Mesenchymal stem cell (in vitro differentiated cells and primary cell): ENCODE data around the gene CEACAM20.
"Not testable (repeated sequence)": the region's sequence is repeated elsewhere in the genome, so short reads cannot be mapped to it uniquely, and the experiment has no call there.

ENCODE experiments used
- DNase-seq: peaks from one replicate; pipeline ENCODE4 v3.0.0-alpha.2; 2013
- H2AFZ ChIP-seq: one replicate; pipeline ENCODE4 v1.6.1; 2013; ENCODE audit warnings: low read depth, mild to moderate bottlenecking, control low read depth, inconsistent platforms, low read length, moderate library complexity
- H2AK5ac ChIP-seq: 2 replicates; pipeline ENCODE4 v1.6.1; 2013; ENCODE audit warnings: low read length, moderate library complexity, mild to moderate bottlenecking, inconsistent platforms; ENCODE audit not compliant: severe bottlenecking
- H2BK120ac ChIP-seq: one replicate; pipeline ENCODE4 v1.6.1; 2013; ENCODE audit warnings: low read depth, mild to moderate bottlenecking, inconsistent platforms, low read length, moderate library complexity
- H2BK12ac ChIP-seq, 2 experiments: one replicate each; pipeline ENCODE4 v1.6.1; 2013; ENCODE audit warnings: inconsistent platforms in 2 of 2, low read length in 2 of 2, mild to moderate bottlenecking in 2 of 2, moderate library complexity in 2 of 2, control low read depth in 1 of 2
- H2BK15ac ChIP-seq: one replicate; pipeline ENCODE4 v1.6.1; 2013; ENCODE audit warnings: mild to moderate bottlenecking, low read depth, inconsistent platforms; ENCODE audit not compliant: poor library complexity, severe bottlenecking
- H2BK5ac ChIP-seq: 2 replicates; pipeline ENCODE4 v1.6.1; 2013; ENCODE audit warnings: low read depth, mild to moderate bottlenecking, low read length, control low read depth, inconsistent platforms; ENCODE audit not compliant: poor library complexity, severe bottlenecking
- H3K14ac ChIP-seq, 2 experiments: one replicate each; pipeline ENCODE4 v1.6.1; 2013; ENCODE audit warnings: inconsistent platforms in 2 of 2, low read length in 2 of 2, control low read depth in 1 of 2, mild to moderate bottlenecking in 1 of 2, moderate library complexity in 1 of 2
- H3K18ac ChIP-seq, 2 experiments: one replicate each; pipeline ENCODE4 v1.6.1; 2013; ENCODE audit warnings: inconsistent platforms in 2 of 2, low read length in 2 of 2, control low read depth in 1 of 2, low read depth in 1 of 2, mild to moderate bottlenecking in 1 of 2
- H3K23ac ChIP-seq, 2 experiments: one replicate each; pipeline ENCODE4 v1.6.1; 2013; ENCODE audit warnings: inconsistent platforms in 2 of 2, low read length in 2 of 2, mild to moderate bottlenecking in 2 of 2, moderate library complexity in 2 of 2, control low read depth in 1 of 2
- H3K27ac ChIP-seq: 2 replicates; pipeline ENCODE4 v1.5.1; 2013; ENCODE audit warnings: mild to moderate bottlenecking, moderate library complexity, low read length, control low read depth, inconsistent platforms; ENCODE audit not compliant: poor library complexity, severe bottlenecking
- H3K27me3 ChIP-seq, 2 experiments: 2 replicates each; pipeline versions ENCODE4 v1.6.1 to v1.7.0; 2013; ENCODE audit warnings: low read length in 2 of 2, mild to moderate bottlenecking in 2 of 2, moderate library complexity in 2 of 2, control low read depth in 1 of 2, inconsistent platforms in 1 of 2; ENCODE audit not compliant: control insufficient read depth in 1 of 2, insufficient read depth in 1 of 2
- H3K36me3 ChIP-seq, 2 experiments: 2 replicates each; pipeline versions ENCODE4 v1.6.1 to v1.7.0; 2013; ENCODE audit warnings: low read length in 2 of 2, control low read depth in 1 of 2, inconsistent platforms in 1 of 2, low read depth in 1 of 2, mild to moderate bottlenecking in 1 of 2; ENCODE audit not compliant: insufficient read depth in 2 of 2, control insufficient read depth in 1 of 2
- H3K4ac ChIP-seq, 2 experiments: one replicate each; pipeline ENCODE4 v1.6.1; 2013; ENCODE audit warnings: inconsistent platforms in 2 of 2, low read length in 2 of 2, mild to moderate bottlenecking in 2 of 2, moderate library complexity in 2 of 2, control low read depth in 1 of 2, low read depth in 1 of 2
- H3K4me1 ChIP-seq: 2 replicates; pipeline ENCODE4 v1.6.1; 2013; ENCODE audit warnings: low read depth, low read length, control low read depth; ENCODE audit not compliant: control insufficient read depth, insufficient read depth
- H3K4me2 ChIP-seq: 2 replicates; pipeline ENCODE4 v1.6.1; 2013; ENCODE audit warnings: low read length, mild to moderate bottlenecking, inconsistent platforms; ENCODE audit not compliant: poor library complexity, severe bottlenecking
- H3K4me3 ChIP-seq, 2 experiments: 2 replicates each; pipeline versions ENCODE4 v1.5.1 to v1.7.0; 2013; ENCODE audit warnings: low read length in 2 of 2, mild to moderate bottlenecking in 2 of 2, control low read depth in 1 of 2, low read depth in 1 of 2; ENCODE audit not compliant: insufficient read depth in 1 of 2
- H3K79me1 ChIP-seq: replicated peaks from 2 replicates; pipeline ENCODE4 v1.6.1; 2013; ENCODE audit warnings: mild to moderate bottlenecking, control low read depth, low read length, inconsistent platforms; ENCODE audit not compliant: poor library complexity, severe bottlenecking
- H3K9ac ChIP-seq: 2 replicates; pipeline ENCODE4 v1.7.0; 2013; ENCODE audit warnings: mild to moderate bottlenecking, low read length, moderate library complexity
- H3K9me3 ChIP-seq: 2 replicates; pipeline ENCODE4 v1.7.0; 2013; ENCODE audit warnings: mild to moderate bottlenecking, low read length; ENCODE audit not compliant: control insufficient read depth
- H4K8ac ChIP-seq: one replicate; pipeline ENCODE4 v1.6.1; 2013; ENCODE audit warnings: inconsistent platforms, mild to moderate bottlenecking, low read length, moderate library complexity
- H4K91ac ChIP-seq: one replicate; pipeline ENCODE4 v1.6.1; 2013; ENCODE audit warnings: mild to moderate bottlenecking, low read length, inconsistent platforms
- WGBS: methylation state at CpG from one replicate; pipeline ENCODE4 v1.1.7; 2013; ENCODE audit warnings: mixed read lengths; 5-methylcytosine and 5-hydroxymethylcytosine counted together

Gene CEACAM20

DNA sequence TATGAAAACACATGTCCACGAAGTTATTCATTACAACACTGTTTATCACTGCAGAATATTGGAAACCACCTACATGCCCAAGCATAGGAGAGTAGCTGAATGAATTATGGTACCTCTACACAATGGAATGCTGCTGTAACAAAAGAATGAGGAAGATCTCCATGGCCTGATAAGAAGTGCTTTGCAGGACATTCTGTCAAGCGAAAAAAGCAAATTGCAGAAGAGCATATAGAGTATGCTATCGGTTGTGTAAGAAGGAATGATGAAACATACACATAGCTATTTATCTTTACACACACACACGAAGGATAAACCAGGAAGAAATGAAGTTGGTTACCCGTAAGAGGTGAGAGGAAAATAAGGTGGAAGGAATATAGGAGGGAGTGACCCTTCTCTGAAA, 37.5 kb upstream of the CEACAM20 start:
- no peak overlapping the region for H3K9ac ChIP-seq
- 100% methylated on average over 1 of the region's 5 CpGs for WGBS
- H3K18ac ChIP-seq: no peak overlapping the region
- H3K4me2 ChIP-seq: no peak overlapping the region
- no peak overlapping the region for H3K4ac ChIP-seq
- no peak overlapping the region for H3K23ac ChIP-seq
- H2AFZ ChIP-seq: no peak overlapping the region
- no peak overlapping the region for H2BK15ac ChIP-seq
- no peak overlapping the region for H4K8ac ChIP-seq
- H2BK12ac ChIP-seq: no peak overlapping the region
- peaks cover 18 to 36% of the 10 kb centered on the region in 2 experiments for H3K27me3 ChIP-seq
- H3K4me1 ChIP-seq: peaks cover 9% of the 10 kb centered on the region
- no peaks in the 10 kb centered on the region for H3K36me3 ChIP-seq
- H3K79me1 ChIP-seq: no peaks in the 10 kb centered on the region
- H4K91ac ChIP-seq: no peak overlapping the region
- H2AK5ac ChIP-seq: no peak overlapping the region
- no peak overlapping the region for H3K27ac ChIP-seq
- no peak overlapping the region for H3K14ac ChIP-seq
- no peaks in the 10 kb centered on the region for H3K9me3 ChIP-seq
- no peak for DNase-seq
- H2BK120ac ChIP-seq: no peak overlapping the region
- H3K4me3 ChIP-seq: no peak overlapping the region
- H2BK5ac ChIP-seq: no peak overlapping the region

- H3K4me3 ChIP-seq, H3K79me1 ChIP-seq, H3K4me1 ChIP-seq, H2BK15ac ChIP-seq, H3K18ac ChIP-seq, H3K9me3 ChIP-seq, H4K8ac ChIP-seq, H3K36me3 ChIP-seq, H2AK5ac ChIP-seq, H3K9ac ChIP-seq, H3K14ac ChIP-seq, H3K4me2 ChIP-seq, DNase-seq, H2AFZ ChIP-seq, H2BK120ac ChIP-seq, H4K91ac ChIP-seq, H2BK12ac ChIP-seq, H3K4ac ChIP-seq, H3K27ac ChIP-seq, H2BK5ac ChIP-seq, H3K23ac ChIP-seq: not testable (repeated sequence)
- H3K27me3 ChIP-seq: peaks cover 13 to 33% of the 10 kb centered on the region in 2 experiments
- 90% methylated on average over 20 of the region's 33 CpGs for WGBS
Observed at GRCh38 chr19:44563086-44563655, 33.7 kb upstream of the CEACAM20 start.

GRCh38 chr19:44557933-44558332, 28.5 kb upstream of the CEACAM20 start:
- no peak overlapping the region for H3K14ac ChIP-seq
- no peak overlapping the region for H2BK12ac ChIP-seq
- H4K91ac ChIP-seq: no peak overlapping the region
- H3K79me1 ChIP-seq: no peaks in the 10 kb centered on the region
- H2AK5ac ChIP-seq: no peak overlapping the region
- H4K8ac ChIP-seq: no peak overlapping the region
- H3K4ac ChIP-seq: no peak overlapping the region
- H3K4me1 ChIP-seq: no peaks in the 10 kb centered on the region
- no peak overlapping the region for H3K23ac ChIP-seq
- H3K4me3 ChIP-seq: no peak overlapping the region
- no peaks in the 10 kb centered on the region for H3K9me3 ChIP-seq
- no peak overlapping the region for H2BK120ac ChIP-seq
- no peaks in the 10 kb centered on the region for H3K36me3 ChIP-seq
- H3K4me2 ChIP-seq: no peak overlapping the region
- DNase-seq: no peak
- H3K27me3 ChIP-seq: peaks cover 0 to 9% of the 10 kb centered on the region in 2 experiments
- no peak overlapping the region for H3K27ac ChIP-seq
- H3K18ac ChIP-seq: no peak overlapping the region
- 96% methylated on average over 2 of the region's 2 CpGs for WGBS
- no peak overlapping the region for H2AFZ ChIP-seq
- H2BK15ac ChIP-seq: no peak overlapping the region
- H2BK5ac ChIP-seq: no peak overlapping the region
- no peak overlapping the region for H3K9ac ChIP-seq

GRCh38 chr19:44554641-44555246, 25.3 kb upstream of the CEACAM20 start:
- no peak overlapping the region for H3K18ac ChIP-seq
- H2BK15ac ChIP-seq: no peak overlapping the region
- no peak overlapping the region for H3K14ac ChIP-seq
- H2BK12ac ChIP-seq: no peak overlapping the region
- no peak overlapping the region for H2BK5ac ChIP-seq
- H3K4ac ChIP-seq: no peak overlapping the region
- H2AK5ac ChIP-seq: no peak overlapping the region
- no peak for DNase-seq
- no peak overlapping the region for H3K9ac ChIP-seq
- H3K4me3 ChIP-seq: no peak overlapping the region
- H4K91ac ChIP-seq: no peak overlapping the region
- WGBS: 82% methylated on average over 1 of the region's 2 CpGs
- H4K8ac ChIP-seq: no peak overlapping the region
- H3K4me1 ChIP-seq: no peaks in the 10 kb centered on the region
- H3K4me2 ChIP-seq: no peak overlapping the region
- no peak overlapping the region for H2BK120ac ChIP-seq
- H3K79me1 ChIP-seq: no peaks in the 10 kb centered on the region
- no peaks in the 10 kb centered on the region for H3K27me3 ChIP-seq
- no peaks in the 10 kb centered on the region for H3K9me3 ChIP-seq
- H3K23ac ChIP-seq: no peak overlapping the region
- no peak overlapping the region for H2AFZ ChIP-seq
- no peaks in the 10 kb centered on the region for H3K36me3 ChIP-seq
- H3K27ac ChIP-seq: no peak overlapping the region
